HS-27A (cell line): Measurements from ENCODE around the gene RALGAPA2.
"Not testable (repeated sequence)": the region's sequence is repeated elsewhere in the genome, so short reads cannot be mapped to it uniquely, and the experiment has no call there.

Source experiments
- DNase-seq: peaks from one replicate; pipeline ENCODE4 v3.0.0-alpha.2; 2012; ENCODE audit warnings: low read depth, missing footprints

Gene RALGAPA2

GRCh38 chr20:20571068-20571780 is 141.2 kb downstream of the RALGAPA2 start:
- no peak for DNase-seq

GRCh38 chr20:20568604-20569205 is 143.7 kb downstream of the RALGAPA2 start:
- DNase-seq, result no peak

DNA sequence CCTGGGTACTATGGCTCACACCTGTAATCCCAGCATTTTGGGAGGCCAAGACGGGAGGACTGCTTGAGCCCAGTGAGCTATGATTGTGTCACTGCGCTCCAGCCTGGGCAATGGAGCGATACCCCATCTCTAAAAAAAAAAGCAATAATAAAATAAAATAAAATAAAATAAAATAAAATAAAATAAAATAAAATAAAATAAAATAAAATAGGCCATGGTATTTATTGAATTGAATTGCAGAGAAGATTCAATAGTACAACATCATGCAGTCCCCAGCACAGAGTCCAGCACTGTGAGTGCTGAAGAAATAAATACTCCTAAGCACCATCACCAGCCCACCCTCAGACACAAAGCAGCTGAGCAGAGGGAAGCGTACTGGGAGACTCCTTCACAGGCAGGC is 144.7 kb downstream of the RALGAPA2 start:
- no peak for DNase-seq

- no peak for DNase-seq
These were observed 145.9 kb downstream of the RALGAPA2 start for GRCh38 chr20:20566516-20566915.

DNA sequence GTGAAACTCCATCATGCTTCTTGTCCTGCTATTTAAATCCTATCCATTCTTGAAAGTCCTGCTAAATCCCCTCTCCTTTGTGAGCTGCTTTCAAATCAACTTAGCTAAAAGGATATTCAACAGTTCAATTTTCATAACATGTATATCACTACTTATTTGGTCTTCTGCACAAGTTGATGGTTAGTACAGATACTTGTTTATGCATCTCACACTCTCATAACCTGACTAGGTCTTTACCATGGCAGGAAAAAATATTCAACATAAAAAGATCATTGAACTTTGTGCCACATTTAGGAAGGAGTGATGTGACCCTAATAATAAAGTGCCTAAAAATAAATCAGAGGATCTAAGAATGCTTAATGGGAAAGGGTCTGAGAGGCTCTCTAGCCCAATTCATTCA is 148.2 kb downstream of the RALGAPA2 start:
- no peak for DNase-seq

- no peak for DNase-seq
These were observed 149.9 kb downstream of the RALGAPA2 start for GRCh38 chr20:20562507-20562906.

DNA sequence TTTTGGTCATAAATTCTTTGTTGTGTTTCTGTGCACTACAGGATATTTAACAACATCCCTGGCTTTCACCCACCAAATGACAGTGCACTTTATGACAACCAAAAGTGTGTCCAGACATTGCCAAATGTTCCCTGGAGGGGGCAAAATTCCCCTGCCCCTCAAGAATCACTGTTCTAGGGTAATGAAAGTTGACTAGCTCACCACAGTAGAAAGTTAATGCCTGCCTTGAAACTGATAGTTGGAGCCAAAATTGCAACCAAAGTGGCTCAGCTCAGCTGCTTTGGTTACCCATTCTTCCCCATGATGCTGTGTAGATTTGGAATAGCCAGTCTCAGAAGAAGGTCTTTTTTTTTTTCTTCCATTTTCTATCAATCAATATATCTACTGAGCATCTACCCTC is 150.6 kb downstream of the RALGAPA2 start:
- DNase-seq, result no peak

- DNase-seq, result no peak
These were observed 151.3 kb downstream of the RALGAPA2 start for GRCh38 chr20:20561172-20561571.

DNA sequence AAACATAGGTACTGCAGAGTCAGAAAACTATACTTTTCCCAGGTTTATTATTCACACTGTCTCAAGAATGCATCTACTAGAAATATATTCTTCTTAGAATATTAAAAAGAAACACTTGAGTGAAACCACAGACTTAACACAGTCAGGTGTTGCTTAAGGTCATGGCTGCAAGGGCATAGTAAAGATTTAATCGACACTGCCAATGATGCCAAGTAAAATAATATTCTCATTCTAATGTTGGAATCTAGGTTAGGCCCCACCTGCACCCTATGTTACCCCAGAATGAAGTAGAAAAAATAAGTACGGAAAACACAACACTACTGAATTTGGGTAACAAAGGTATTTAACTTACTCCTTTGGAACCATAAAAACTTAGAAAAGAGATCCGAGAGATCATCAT is 155.0 kb downstream of the RALGAPA2 start:
- no peak for DNase-seq

- no peak for DNase-seq
These were observed 156.6 kb downstream of the RALGAPA2 start for GRCh38 chr20:20555838-20556237.

GRCh38 chr20:20554951-20555350 is 157.5 kb downstream of the RALGAPA2 start:
- DNase-seq, result no peak

- no peak for DNase-seq
These were observed 158.9 kb downstream of the RALGAPA2 start for GRCh38 chr20:20553541-20553940.

DNA sequence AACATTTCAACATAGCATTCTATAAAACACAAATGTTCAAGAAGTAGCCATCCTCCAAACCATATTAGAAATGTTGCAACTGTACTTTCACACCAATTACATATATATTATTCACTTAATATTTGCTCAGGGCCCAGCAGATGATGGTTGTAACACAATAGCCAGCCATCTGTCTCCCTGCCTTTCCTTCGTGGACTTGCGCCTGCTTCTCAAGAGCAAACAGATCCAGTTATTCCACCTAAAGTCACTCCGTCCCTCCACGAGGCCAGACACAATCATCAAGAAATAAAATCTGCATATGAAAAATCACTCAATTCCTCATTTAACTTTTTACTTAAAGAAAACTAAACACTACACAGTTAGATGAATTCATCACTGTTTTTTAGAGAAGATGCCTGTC is 160.4 kb downstream of the RALGAPA2 start:
- DNase-seq, result no peak

DNA sequence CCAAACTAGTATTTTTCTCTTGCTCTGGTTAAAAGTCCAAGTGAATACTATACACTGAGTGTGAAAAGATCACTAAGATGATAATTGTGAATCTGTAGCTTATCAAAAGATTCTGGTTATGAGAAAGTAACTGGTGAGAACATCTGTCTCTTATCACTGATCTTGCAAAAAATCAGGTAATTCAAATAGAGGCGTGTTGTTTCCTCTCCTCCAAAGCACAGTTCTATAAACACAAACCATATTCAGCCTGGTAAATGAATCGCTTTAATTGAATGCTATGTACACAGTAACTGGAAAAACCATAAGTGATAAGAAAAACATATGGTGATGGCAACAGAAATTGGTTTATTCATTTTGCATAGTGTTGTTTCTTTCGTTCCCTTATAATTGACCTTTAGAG is 161.0 kb downstream of the RALGAPA2 start:
- no peak for DNase-seq

GRCh38 chr20:20549704-20550103 is 162.7 kb downstream of the RALGAPA2 start:
- peak; percentile 59 for DNase-seq

- no peak for DNase-seq
These were observed 163.2 kb downstream of the RALGAPA2 start for GRCh38 chr20:20549267-20549612.

DNA sequence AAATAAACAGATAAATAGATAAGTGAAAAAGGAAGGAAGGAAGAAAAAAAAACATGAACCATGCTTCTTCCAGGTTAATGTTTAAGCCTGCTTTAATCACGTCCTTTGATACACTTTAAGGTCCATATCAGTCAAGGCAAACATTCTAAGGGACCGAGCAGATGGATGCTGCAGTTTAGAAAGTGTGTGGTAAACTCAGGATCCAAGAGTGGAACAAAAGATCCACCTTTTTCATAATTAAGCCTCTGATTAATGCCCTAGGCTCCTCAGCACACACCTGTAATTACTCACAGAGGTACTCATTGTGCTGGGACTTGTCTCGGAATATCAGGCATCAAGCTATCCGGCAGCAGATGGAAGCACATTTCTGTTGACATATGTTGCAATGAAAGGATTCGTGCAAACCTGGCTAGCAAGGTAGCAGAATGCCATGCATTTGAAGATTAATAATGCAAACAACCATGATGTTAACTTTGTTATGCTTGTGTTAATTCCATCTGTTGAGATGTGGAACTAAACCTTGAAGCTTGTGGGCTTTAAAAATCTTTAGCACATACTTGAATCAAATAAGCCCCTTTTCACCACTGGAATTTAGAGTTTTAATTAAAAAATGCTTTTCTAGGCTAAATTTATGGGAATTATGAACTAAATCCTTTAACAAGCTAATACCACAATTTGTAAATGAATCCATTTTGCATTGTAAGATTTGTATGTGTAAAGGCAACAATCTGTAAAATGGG is 163.7 kb downstream of the RALGAPA2 start:
- no peak for DNase-seq

- DNase-seq, result no peak
These were observed 164.6 kb downstream of the RALGAPA2 start for GRCh38 chr20:20547876-20548266.

DNA sequence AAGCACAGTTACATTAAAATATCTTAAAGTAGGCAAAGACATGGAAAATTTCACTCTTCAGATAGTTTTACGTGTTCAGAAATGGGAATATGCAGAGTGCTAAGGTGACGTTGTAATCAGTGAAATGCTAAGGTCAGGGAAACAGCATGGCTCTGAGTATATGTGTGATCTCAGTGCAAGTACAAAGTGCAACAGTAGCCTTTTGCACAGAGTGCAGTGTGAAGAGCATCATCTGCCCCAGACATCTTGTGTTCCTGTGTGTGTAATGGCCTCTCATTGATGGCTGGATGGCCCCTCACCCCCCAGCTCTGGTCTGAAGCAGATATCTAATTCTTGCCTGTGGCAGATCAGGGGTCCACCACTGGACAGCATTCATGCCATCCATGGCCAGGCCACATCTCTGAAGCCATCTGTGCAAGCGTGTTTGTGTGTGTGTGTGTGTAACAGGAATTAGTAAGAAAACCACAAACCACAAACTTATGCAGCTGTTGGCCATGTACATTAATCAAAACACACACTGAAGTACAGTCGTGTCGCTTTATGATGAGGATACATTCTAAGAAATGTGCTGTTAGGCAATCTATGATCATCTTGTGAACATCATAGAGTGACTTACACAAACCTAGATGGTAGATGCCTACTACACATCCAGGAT is 165.1 kb downstream of the RALGAPA2 start:
- DNase-seq, result no peak

GRCh38 chr20:20546402-20546801 is 166.0 kb downstream of the RALGAPA2 start:
- DNase-seq, result no peak

DNA sequence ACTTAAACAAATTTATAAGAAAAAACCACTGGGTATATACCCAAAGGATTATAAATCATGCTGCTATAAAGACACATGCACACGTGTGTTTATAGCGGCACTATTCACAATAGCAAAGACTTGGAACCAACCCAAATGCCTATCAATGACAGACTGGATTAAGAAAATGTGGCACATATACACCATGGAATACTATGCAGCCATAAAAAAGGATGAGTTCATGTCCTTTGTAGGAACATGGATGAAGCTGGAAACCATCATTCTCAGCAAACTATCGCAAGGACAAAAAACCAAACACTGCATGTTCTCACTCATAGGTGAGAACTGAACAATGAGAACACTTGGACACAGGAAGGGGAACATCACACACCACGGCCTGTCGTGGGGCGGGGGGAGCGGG is 169.1 kb downstream of the RALGAPA2 start:
- not testable (repeated sequence) for DNase-seq

GRCh38 chr20:20536240-20536933 is 176.1 kb downstream of the RALGAPA2 start:
- DNase-seq, result no peak
